CD1c-positive myeloid dendritic cell (primary cell): ENCODE results near the gene TRIM62.

Source experiments
- DNase-seq: peaks from one replicate; pipeline ENCODE4 v3.0.0-alpha.2; 2016; ENCODE audit errors: extremely low spot score

The TRIM62 gene

GRCh38 chr1:33098371-33098770, 83.5 kb downstream of the TRIM62 start:
- no peak for DNase-seq

- DNase-seq: no peak
Measured at GRCh38 chr1:33097762-33098161, 84.1 kb downstream of the TRIM62 start.

- no peak for DNase-seq
Measured at GRCh38 chr1:33097137-33097611, 84.7 kb downstream of the TRIM62 start.

- DNase-seq: no peak
Measured at GRCh38 chr1:33096363-33097005, 85.4 kb downstream of the TRIM62 start.
